ENCODE results near the gene GPRIN2. TPM values are rescaled to one million over a fixed set of nuclear protein-coding genes. Genes with fewer than 3 reads are reported as not detected.

Gene GPRIN2
- total RNA-seq, 1 donor from 2014 or later: 9.1 TPM

- no peak for TF ChIP-seq CTCF (conservative IDR thresholded peaks at IDR 0.05; ENCODE audit: low read depth, low read length)
- DNase-seq (ENCODE audit: low read depth): no peak
- no peak overlapping the region for H3K4me3 ChIP-seq (ENCODE audit: low read depth, low read length)
Measured at GRCh38 chr10:46549171-46550075, 7.0 kb downstream of the GPRIN2 start.

GRCh38 chr10:46548498-46549090 is 7.9 kb downstream of the GPRIN2 start:
- no peak for TF ChIP-seq CTCF (conservative IDR thresholded peaks at IDR 0.05; ENCODE audit: low read depth, low read length)
- no peak for DNase-seq (ENCODE audit: low read depth)
- H3K4me3 ChIP-seq (ENCODE audit: low read depth, low read length): no peak overlapping the region

GRCh38 chr10:46547541-46548497 is 8.6 kb downstream of the GPRIN2 start:
- TF ChIP-seq CTCF (conservative IDR thresholded peaks at IDR 0.05; ENCODE audit: low read depth, low read length): no peak
- no peak overlapping the region for H3K4me3 ChIP-seq (ENCODE audit: low read depth, low read length)
- no peak for DNase-seq (ENCODE audit: low read depth)

- no peak for TF ChIP-seq CTCF (conservative IDR thresholded peaks at IDR 0.05; ENCODE audit: low read depth, low read length)
- DNase-seq (ENCODE audit: low read depth): no peak
- no peak overlapping the region for H3K4me3 ChIP-seq (ENCODE audit: low read depth, low read length)
Measured at GRCh38 chr10:46546591-46547540, 9.6 kb downstream of the GPRIN2 start.

GRCh38 chr10:46545861-46546590 is 10.4 kb downstream of the GPRIN2 start:
- TF ChIP-seq CTCF (conservative IDR thresholded peaks at IDR 0.05; ENCODE audit: low read depth, low read length): no peak
- DNase-seq (ENCODE audit: low read depth): no peak

More at GRCh38 chr10:46545861-46546590, 10.4 kb downstream of the GPRIN2 start:
- no peak overlapping the region for H3K4me3 ChIP-seq (ENCODE audit: low read depth, low read length)
